ENCODE data around the gene PSME4.

DNA sequence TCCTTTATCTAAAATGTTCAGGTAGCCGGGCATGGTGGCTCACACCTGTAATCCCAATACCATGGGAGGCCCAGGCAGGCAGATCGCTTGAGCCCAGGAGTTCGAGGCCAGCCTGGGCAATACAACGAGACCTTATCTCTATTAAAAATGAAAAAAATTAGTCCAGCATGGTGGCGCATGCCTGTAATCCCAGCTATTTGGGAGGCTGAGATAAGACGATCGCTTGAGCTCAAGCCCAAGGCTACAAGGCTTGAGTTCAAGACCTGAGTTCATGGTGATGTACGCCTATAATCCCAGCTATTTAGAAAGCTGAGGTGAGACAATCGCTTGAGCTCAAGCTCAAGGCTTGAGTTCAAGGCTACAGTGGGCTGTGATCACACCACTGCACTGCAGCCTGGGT, 65.4 kb downstream of the PSME4 start:
- TF ChIP-seq, protein P1, sequence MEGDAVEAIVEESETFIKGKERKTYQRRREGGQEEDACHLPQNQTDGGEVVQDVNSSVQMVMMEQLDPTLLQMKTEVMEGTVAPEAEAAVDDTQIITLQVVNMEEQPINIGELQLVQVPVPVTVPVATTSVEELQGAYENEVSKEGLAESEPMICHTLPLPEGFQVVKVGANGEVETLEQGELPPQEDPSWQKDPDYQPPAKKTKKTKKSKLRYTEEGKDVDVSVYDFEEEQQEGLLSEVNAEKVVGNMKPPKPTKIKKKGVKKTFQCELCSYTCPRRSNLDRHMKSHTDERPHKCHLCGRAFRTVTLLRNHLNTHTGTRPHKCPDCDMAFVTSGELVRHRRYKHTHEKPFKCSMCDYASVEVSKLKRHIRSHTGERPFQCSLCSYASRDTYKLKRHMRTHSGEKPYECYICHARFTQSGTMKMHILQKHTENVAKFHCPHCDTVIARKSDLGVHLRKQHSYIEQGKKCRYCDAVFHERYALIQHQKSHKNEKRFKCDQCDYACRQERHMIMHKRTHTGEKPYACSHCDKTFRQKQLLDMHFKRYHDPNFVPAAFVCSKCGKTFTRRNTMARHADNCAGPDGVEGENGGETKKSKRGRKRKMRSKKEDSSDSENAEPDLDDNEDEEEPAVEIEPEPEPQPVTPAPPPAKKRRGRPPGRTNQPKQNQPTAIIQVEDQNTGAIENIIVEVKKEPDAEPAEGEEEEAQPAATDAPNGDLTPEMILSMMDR (IDR thresholded peaks at IDR 0.05) = no peak
- no peak for TF ChIP-seq POLR2A (IDR thresholded peaks at IDR 0.05)
